HepG2 (cell line): ENCODE results near the gene ATP6V1G2. TPM values are rescaled to one million over a fixed set of nuclear protein-coding genes. Genes with fewer than 3 reads are reported as not detected.

Experiments
- BCL6 ChIP-seq: IDR thresholded peaks from 2 replicates; pipeline ENCODE4 v1.6.1; 2016; ENCODE audit warnings: missing genetic modification reagents, missing compliant biosample characterization
- CENPT ChIP-seq: sonication (generic); formaldehyde crosslinking; IDR thresholded peaks from 2 replicates; pipeline ENCODE4 v1.8.0; 2022; ENCODE audit warnings: low read depth, mild to moderate bottlenecking, moderate library complexity, missing genetic modification reagents
- ESRRA ChIP-seq: sonication (generic); formaldehyde crosslinking; IDR thresholded peaks from 2 replicates; pipeline ENCODE4 v1.5.1; 2020; ENCODE audit warnings: mild to moderate bottlenecking, low read depth, missing genetic modification reagents
- IRF2 ChIP-seq: IDR thresholded peaks from 2 replicates; pipeline ENCODE4 v1.6.1; 2018; ENCODE audit warnings: missing genetic modification reagents, missing compliant biosample characterization
- NFE2 ChIP-seq: sonication (generic); formaldehyde crosslinking; IDR thresholded peaks from 2 replicates; pipeline ENCODE4 v1.4.0; 2020; ENCODE audit warnings: missing genetic modification reagents
- NFIC ChIP-seq: IDR thresholded peaks from 2 replicates; pipeline ENCODE4 v1.6.1; 2012; ENCODE audit warnings: mild to moderate bottlenecking, low read length, inconsistent platforms
- POLR2A ChIP-seq, 2 experiments: IDR thresholded peaks; 2 replicates each; pipeline ENCODE4 v1.6.1; 2011; ENCODE audit warnings: low read depth in 2 of 2, low read length in 2 of 2, mild to moderate bottlenecking in 1 of 2, moderate library complexity in 1 of 2; ENCODE audit not compliant: insufficient read depth in 1 of 2
- POLR2G ChIP-seq: fragments of 200-400 bp; formaldehyde crosslinking; IDR thresholded peaks from 2 replicates; pipeline ENCODE4 v1.6.1; 2018; ENCODE audit warnings: mild to moderate bottlenecking, low read depth, low read length, moderate library complexity
- PRPF4 ChIP-seq: fragments of 200-400 bp; formaldehyde crosslinking; IDR thresholded peaks from 2 replicates; pipeline ENCODE4 v1.6.1; 2016; ENCODE audit warnings: low read length, low read depth; ENCODE audit not compliant: poor library complexity, severe bottlenecking
- RFX3 ChIP-seq: IDR thresholded peaks from 2 replicates; pipeline ENCODE4 v1.6.1; 2016; ENCODE audit warnings: missing biosample characterization, missing genetic modification reagents
- RXRA ChIP-seq: sonication (generic); formaldehyde crosslinking; IDR thresholded peaks from 2 replicates; pipeline ENCODE4 v1.5.1; 2020; ENCODE audit warnings: missing genetic modification reagents
- SIN3A ChIP-seq: IDR thresholded peaks from 2 replicates; pipeline ENCODE4 v1.6.1; 2011; ENCODE audit warnings: low read depth, mild to moderate bottlenecking, control low read depth, low read length, borderline replicate concordance
- YY1 ChIP-seq: IDR thresholded peaks from 2 replicates; pipeline ENCODE4 v1.6.1; 2011; ENCODE audit warnings: low read length, low read depth, moderate library complexity, mild to moderate bottlenecking; ENCODE audit not compliant: insufficient read depth, insufficient replicate concordance
- ZC3H13 ChIP-seq: sonication (generic); formaldehyde crosslinking; IDR thresholded peaks from 2 replicates; pipeline ENCODE4 v1.8.1; 2023; ENCODE audit warnings: mild to moderate bottlenecking, missing genetic modification reagents, moderate library complexity
- ZKSCAN1 ChIP-seq: fragments of 150-350 bp; IDR thresholded peaks from 2 replicates; pipeline ENCODE4 v1.6.1; 2014; ENCODE audit warnings: low read length
- ZMYM3 ChIP-seq: sonication (generic); formaldehyde crosslinking; IDR thresholded peaks from 2 replicates; pipeline ENCODE4 v1.5.1; 2020; ENCODE audit warnings: mild to moderate bottlenecking, missing genetic modification reagents
- polyA plus RNA-seq, 8 experiments: library from polyadenylated mRNA; depleted of rRNA in 3 of 8; stranded (reverse) in 7 of 8; unstranded in 1 of 8; fragments of >200 nt; fragmentation: Illumina TruSeq in 4 of 8; extraction: Trizol in 4 of 8; gene quantifications; 2 replicates each; pipeline versions ENCODE4 v1.2.1 to v1.2.3, GENCODE V29; 2011 to 2016; ENCODE audit warnings: low read depth in 4 of 8, missing spikeins in 1 of 8, mixed read lengths in 1 of 8; ENCODE audit not compliant: insufficient read depth in 1 of 8
- total RNA-seq, 5 experiments: library from RNA; depleted of rRNA; stranded (reverse); fragments of >200 nt; fragmentation: Illumina TruSeq; extraction: Trizol; gene quantifications; 2 replicates each; pipeline ENCODE4 v1.2.3, GENCODE V29; 2016; ENCODE audit warnings: low read depth in 1 of 5
- TF ChIP-seq, protein P1 (sequence below): sonication (generic); formaldehyde crosslinking; IDR thresholded peaks from 2 replicates; pipeline ENCODE4 v1.4.0; 2020; ENCODE audit warnings: mild to moderate bottlenecking, low read depth, missing genetic modification reagents
- TF ChIP-seq, protein P2 (sequence below): sonication (generic); formaldehyde crosslinking; conservative IDR thresholded peaks from 2 replicates; pipeline ENCODE4 v1.8.0; 2022; ENCODE audit warnings: low read depth, missing genetic modification reagents
- TF ChIP-seq, protein P3 (sequence below): sonication (generic); formaldehyde crosslinking; IDR thresholded peaks from 2 replicates; pipeline ENCODE4 v1.8.0; 2022; ENCODE audit warnings: low read depth, missing genetic modification reagents
- TF ChIP-seq, protein P4 (sequence below): sonication (generic); formaldehyde crosslinking; conservative IDR thresholded peaks from 2 replicates; pipeline ENCODE4 v1.5.0; 2020; ENCODE audit warnings: missing genetic modification reagents
- TF ChIP-seq, protein P5 (sequence below): sonication (generic); formaldehyde crosslinking; IDR thresholded peaks from 2 replicates; pipeline ENCODE4 v1.4.0; 2020; ENCODE audit warnings: mild to moderate bottlenecking, missing genetic modification reagents

Gene ATP6V1G2
- total and polyA plus RNA-seq, 2 of the 13 experiments (the other 11 are each of a cell fraction or from before 2014, with no cell fraction given), result 0.27 to 0.83 TPM

DNA sequence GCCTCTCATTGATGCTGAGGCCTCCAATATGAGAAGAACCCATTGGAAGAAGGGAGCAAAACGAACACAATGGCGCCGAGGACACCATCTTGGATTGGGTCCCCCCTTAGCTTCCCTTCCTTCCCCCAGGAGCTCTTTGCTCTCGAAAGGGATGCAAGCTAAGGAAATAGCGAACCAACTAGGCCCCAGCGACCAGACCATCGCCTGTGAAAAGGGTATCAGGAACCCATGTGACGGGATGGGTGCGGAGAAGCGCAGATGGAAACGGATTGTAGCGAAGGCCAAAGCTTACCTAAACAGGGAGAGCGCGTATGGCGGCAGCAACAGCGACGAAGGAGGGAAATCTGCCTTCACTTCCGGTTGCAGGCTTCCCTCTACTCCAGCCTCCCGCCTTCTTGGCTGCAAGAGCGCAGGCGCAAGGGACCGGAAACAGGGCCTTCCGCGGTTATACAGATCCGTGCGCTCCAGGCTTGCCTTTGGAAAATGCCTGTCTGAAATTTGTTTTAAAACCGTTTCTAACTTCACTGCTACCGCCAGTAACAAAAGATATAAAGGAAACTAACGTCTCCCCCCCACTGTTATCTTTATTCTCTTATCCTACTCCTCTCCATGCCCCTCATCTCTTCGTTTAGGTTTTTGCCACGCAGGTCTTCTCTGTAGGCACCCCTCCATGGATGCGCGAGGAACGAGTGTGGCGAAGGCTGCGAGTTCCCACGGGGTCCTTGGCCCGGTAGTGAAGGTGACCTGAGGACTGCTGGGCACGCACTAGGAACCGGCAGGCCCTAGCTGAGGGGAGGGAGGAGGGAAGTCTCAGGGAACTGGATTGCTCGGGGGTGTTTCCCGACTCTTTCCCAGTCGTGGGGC, 4.5 kb downstream of the ATP6V1G2 start, which contains the start of gene DDX39B (continued):
- TF ChIP-seq, protein P1, sequence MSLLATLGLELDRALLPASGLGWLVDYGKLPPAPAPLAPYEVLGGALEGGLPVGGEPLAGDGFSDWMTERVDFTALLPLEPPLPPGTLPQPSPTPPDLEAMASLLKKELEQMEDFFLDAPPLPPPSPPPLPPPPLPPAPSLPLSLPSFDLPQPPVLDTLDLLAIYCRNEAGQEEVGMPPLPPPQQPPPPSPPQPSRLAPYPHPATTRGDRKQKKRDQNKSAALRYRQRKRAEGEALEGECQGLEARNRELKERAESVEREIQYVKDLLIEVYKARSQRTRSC (CRISPR knock-in tag), result no peak
- TF ChIP-seq BCL6 (CRISPR knock-in tag) (peak; percentile 52), ZC3H13 (CRISPR knock-in tag) (peak; percentile 65), RXRA (CRISPR knock-in tag) (peak; percentile 93), POLR2A (IDR thresholded peaks at IDR 0.05; ENCODE audit: insufficient read depth in 1 of 2, low read depth in 2 of 2, low read length in 2 of 2) (peak; percentile 98 to 99), YY1 (peak; percentile 96), SIN3A (peak; percentile 92), ZMYM3 (no peak; the same call in 1 of the 2 replicates), IRF2 (peak; percentile 63; the same call in 1 of the 2 replicates), PRPF4 (no peak), NFIC (peak; percentile 83), NFE2 (CRISPR knock-in tag) (no peak), RFX3 (CRISPR knock-in tag) (no peak), CENPT (CRISPR knock-in tag) (peak; percentile 27; the same call in 1 of the 2 replicates), POLR2G (peak; percentile 97), ESRRA (CRISPR knock-in tag) (peak; percentile 98), ZKSCAN1 (peak; percentile 62; the same call in 1 of the 2 replicates)
- TF ChIP-seq, protein P2, sequence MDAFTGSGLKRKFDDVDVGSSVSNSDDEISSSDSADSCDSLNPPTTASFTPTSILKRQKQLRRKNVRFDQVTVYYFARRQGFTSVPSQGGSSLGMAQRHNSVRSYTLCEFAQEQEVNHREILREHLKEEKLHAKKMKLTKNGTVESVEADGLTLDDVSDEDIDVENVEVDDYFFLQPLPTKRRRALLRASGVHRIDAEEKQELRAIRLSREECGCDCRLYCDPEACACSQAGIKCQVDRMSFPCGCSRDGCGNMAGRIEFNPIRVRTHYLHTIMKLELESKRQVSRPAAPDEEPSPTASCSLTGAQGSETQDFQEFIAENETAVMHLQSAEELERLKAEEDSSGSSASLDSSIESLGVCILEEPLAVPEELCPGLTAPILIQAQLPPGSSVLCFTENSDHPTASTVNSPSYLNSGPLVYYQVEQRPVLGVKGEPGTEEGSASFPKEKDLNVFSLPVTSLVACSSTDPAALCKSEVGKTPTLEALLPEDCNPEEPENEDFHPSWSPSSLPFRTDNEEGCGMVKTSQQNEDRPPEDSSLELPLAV (CRISPR knock-in tag), result no peak
- TF ChIP-seq, protein P3, sequence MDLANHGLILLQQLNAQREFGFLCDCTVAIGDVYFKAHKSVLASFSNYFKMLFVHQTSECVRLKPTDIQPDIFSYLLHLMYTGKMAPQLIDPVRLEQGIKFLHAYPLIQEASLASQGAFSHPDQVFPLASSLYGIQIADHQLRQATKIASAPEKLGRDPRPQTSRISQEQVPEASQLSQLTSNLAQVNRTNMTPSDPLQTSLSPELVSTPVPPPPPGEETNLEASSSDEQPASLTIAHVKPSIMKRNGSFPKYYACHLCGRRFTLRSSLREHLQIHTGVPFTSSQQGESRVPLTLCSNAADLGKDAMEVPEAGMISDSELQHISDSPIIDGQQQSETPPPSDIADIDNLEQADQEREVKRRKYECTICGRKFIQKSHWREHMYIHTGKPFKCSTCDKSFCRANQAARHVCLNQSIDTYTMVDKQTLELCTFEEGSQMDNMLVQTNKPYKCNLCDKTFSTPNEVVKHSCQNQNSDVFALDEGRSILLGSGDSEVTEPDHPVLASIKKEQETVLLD (CRISPR knock-in tag), result peak; percentile 36; the same call in 1 of the 2 replicates
- TF ChIP-seq, protein P4, sequence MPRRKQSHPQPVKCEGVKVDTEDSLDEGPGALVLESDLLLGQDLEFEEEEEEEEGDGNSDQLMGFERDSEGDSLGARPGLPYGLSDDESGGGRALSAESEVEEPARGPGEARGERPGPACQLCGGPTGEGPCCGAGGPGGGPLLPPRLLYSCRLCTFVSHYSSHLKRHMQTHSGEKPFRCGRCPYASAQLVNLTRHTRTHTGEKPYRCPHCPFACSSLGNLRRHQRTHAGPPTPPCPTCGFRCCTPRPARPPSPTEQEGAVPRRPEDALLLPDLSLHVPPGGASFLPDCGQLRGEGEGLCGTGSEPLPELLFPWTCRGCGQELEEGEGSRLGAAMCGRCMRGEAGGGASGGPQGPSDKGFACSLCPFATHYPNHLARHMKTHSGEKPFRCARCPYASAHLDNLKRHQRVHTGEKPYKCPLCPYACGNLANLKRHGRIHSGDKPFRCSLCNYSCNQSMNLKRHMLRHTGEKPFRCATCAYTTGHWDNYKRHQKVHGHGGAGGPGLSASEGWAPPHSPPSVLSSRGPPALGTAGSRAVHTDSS (CRISPR knock-in tag), result no peak
- TF ChIP-seq, protein P5, sequence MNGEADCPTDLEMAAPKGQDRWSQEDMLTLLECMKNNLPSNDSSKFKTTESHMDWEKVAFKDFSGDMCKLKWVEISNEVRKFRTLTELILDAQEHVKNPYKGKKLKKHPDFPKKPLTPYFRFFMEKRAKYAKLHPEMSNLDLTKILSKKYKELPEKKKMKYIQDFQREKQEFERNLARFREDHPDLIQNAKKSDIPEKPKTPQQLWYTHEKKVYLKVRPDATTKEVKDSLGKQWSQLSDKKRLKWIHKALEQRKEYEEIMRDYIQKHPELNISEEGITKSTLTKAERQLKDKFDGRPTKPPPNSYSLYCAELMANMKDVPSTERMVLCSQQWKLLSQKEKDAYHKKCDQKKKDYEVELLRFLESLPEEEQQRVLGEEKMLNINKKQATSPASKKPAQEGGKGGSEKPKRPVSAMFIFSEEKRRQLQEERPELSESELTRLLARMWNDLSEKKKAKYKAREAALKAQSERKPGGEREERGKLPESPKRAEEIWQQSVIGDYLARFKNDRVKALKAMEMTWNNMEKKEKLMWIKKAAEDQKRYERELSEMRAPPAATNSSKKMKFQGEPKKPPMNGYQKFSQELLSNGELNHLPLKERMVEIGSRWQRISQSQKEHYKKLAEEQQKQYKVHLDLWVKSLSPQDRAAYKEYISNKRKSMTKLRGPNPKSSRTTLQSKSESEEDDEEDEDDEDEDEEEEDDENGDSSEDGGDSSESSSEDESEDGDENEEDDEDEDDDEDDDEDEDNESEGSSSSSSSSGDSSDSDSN, result peak; percentile 92
